H9 (cell line): Measurements from ENCODE around the gene COG2. TPM values are rescaled to one million over a fixed set of nuclear protein-coding genes. Genes with fewer than 3 reads are reported as not detected.

Experiments
- DNase-seq: peaks from one replicate; pipeline ENCODE4 v3.0.0-alpha.2; 2017
- H2AFZ ChIP-seq: one replicate; pipeline ENCODE4 v1.6.1; 2013; ENCODE audit warnings: mild to moderate bottlenecking, low read length, control low read depth, moderate library complexity
- H2AK5ac ChIP-seq: 2 replicates; pipeline ENCODE4 v1.6.1; 2013; ENCODE audit warnings: low read length, control low read depth, mixed read lengths; ENCODE audit not compliant: insufficient read length
- H2BK120ac ChIP-seq: one replicate; pipeline ENCODE4 v1.6.1; 2013; ENCODE audit warnings: low read depth, mild to moderate bottlenecking, low read length, control low read depth, inconsistent platforms; ENCODE audit not compliant: poor library complexity, severe bottlenecking
- H2BK12ac ChIP-seq: 2 replicates; pipeline ENCODE4 v1.6.1; 2013; ENCODE audit warnings: low read length, control low read depth, mixed read lengths, low read depth; ENCODE audit not compliant: insufficient read length
- H2BK15ac ChIP-seq: 2 replicates; pipeline ENCODE4 v1.6.1; 2013; ENCODE audit warnings: low read depth, low read length, control low read depth
- H2BK20ac ChIP-seq: one replicate; pipeline ENCODE4 v1.6.1; 2013; ENCODE audit warnings: low read depth, mild to moderate bottlenecking, low read length, control low read depth, inconsistent platforms; ENCODE audit not compliant: poor library complexity, severe bottlenecking
- H2BK5ac ChIP-seq: 2 replicates; pipeline ENCODE4 v1.6.1; 2013; ENCODE audit warnings: low read length, control low read depth, mixed read lengths; ENCODE audit not compliant: insufficient read length
- H3K14ac ChIP-seq: 2 replicates; pipeline ENCODE4 v1.6.1; 2013; ENCODE audit warnings: low read length, control low read depth; ENCODE audit not compliant: insufficient read depth
- H3K18ac ChIP-seq: 2 replicates; pipeline ENCODE4 v1.6.1; 2013; ENCODE audit warnings: low read depth, mild to moderate bottlenecking, mixed read lengths, low read length, control low read depth; ENCODE audit not compliant: insufficient read length
- H3K23ac ChIP-seq: 2 replicates; pipeline ENCODE4 v1.6.1; 2013; ENCODE audit warnings: low read length, control low read depth, mixed read lengths, low read depth; ENCODE audit not compliant: insufficient read length
- H3K23me2 ChIP-seq: 2 replicates; pipeline ENCODE4 v1.6.1; 2013; ENCODE audit warnings: low read depth, mild to moderate bottlenecking, mixed read lengths, low read length, control low read depth; ENCODE audit not compliant: insufficient read length, poor library complexity, severe bottlenecking
- H3K27ac ChIP-seq: 2 replicates; pipeline ENCODE4 v1.5.1; 2013; ENCODE audit warnings: low read length, control low read depth, mixed read lengths, low read depth; ENCODE audit not compliant: insufficient read length
- H3K27me3 ChIP-seq: 2 replicates; pipeline ENCODE4 v1.6.1; 2013; ENCODE audit warnings: low read length, control low read depth, inconsistent platforms; ENCODE audit not compliant: insufficient read depth
- H3K4ac ChIP-seq: 2 replicates; pipeline ENCODE4 v1.6.1; 2013; ENCODE audit warnings: low read depth, mild to moderate bottlenecking, control low read depth, inconsistent platforms, low read length, moderate library complexity
- H3K4me1 ChIP-seq: 2 replicates; pipeline ENCODE4 v1.6.1; 2013; ENCODE audit warnings: low read length, control low read depth, inconsistent platforms; ENCODE audit not compliant: insufficient read depth
- H3K4me2 ChIP-seq: 2 replicates; pipeline ENCODE4 v1.6.1; 2013; ENCODE audit warnings: low read length, control low read depth, mixed read lengths; ENCODE audit not compliant: insufficient read length, insufficient read depth
- H3K56ac ChIP-seq: 2 replicates; pipeline ENCODE4 v1.6.1; 2013; ENCODE audit warnings: low read depth, mild to moderate bottlenecking, mixed read lengths, low read length, control low read depth; ENCODE audit not compliant: insufficient read length
- H3K79me1 ChIP-seq: 2 replicates; pipeline ENCODE4 v1.6.1; 2013; ENCODE audit warnings: low read depth, mild to moderate bottlenecking, moderate library complexity, low read length, control low read depth, inconsistent platforms; ENCODE audit not compliant: insufficient read depth, poor library complexity, severe bottlenecking
- H3K79me2 ChIP-seq: 2 replicates; pipeline ENCODE4 v1.6.1; 2013; ENCODE audit warnings: low read length, control low read depth, inconsistent platforms; ENCODE audit not compliant: insufficient read depth
- H3K9ac ChIP-seq: 2 replicates; pipeline ENCODE4 v1.6.1; 2013; ENCODE audit warnings: low read length, control low read depth, mixed read lengths; ENCODE audit not compliant: insufficient read length; ENCODE audit errors: extremely low read depth
- H3K9me3 ChIP-seq: one replicate; pipeline ENCODE4 v1.6.1; 2013; ENCODE audit warnings: low read depth, low read length, inconsistent platforms; ENCODE audit not compliant: control insufficient read depth
- H3T11ph ChIP-seq: one replicate; pipeline ENCODE4 v1.6.1; 2013; ENCODE audit warnings: mild to moderate bottlenecking, low read length, control low read depth, inconsistent platforms
- H4K20me1 ChIP-seq: one replicate; pipeline ENCODE4 v1.6.1; 2013; ENCODE audit not compliant: control insufficient read depth, insufficient read length, insufficient read depth
- H4K5ac ChIP-seq: 2 replicates; pipeline ENCODE4 v1.6.1; 2013; ENCODE audit warnings: low read depth, mild to moderate bottlenecking, mixed read lengths, low read length, control low read depth; ENCODE audit not compliant: insufficient read length
- H4K8ac ChIP-seq: replicated peaks from 2 replicates; pipeline ENCODE4 v1.6.1; 2013; ENCODE audit warnings: low read length, control low read depth, mixed read lengths, low read depth; ENCODE audit not compliant: insufficient read length
- H4K91ac ChIP-seq: 2 replicates; pipeline ENCODE4 v1.6.1; 2013; ENCODE audit warnings: low read depth, mild to moderate bottlenecking, moderate library complexity, mixed read lengths, low read length, control low read depth; ENCODE audit not compliant: insufficient read length
- H3K27ac Mint-ChIP-seq, 3 experiments: 2 replicates in 2 of 3; 3 replicates in 1 of 3; pipeline ENCODE4 v1.8.0; 2020 to 2021; ENCODE audit warnings: mixed read lengths in 3 of 3, mild to moderate bottlenecking in 1 of 3, moderate library complexity in 1 of 3
- H3K27me3 Mint-ChIP-seq: 2 replicates; pipeline ENCODE4 v1.8.0; 2021; ENCODE audit warnings: low read depth, mild to moderate bottlenecking, moderate library complexity, mixed read lengths
- H3K36me3 Mint-ChIP-seq, 3 experiments: 2 replicates in 2 of 3; 3 replicates in 1 of 3; pipeline ENCODE4 v1.8.0; 2020 to 2021; ENCODE audit warnings: low read depth in 3 of 3, mixed read lengths in 3 of 3; ENCODE audit not compliant: insufficient read depth in 1 of 3
- H3K4me1 Mint-ChIP-seq, 2 experiments: 2 replicates each; pipeline ENCODE4 v1.8.0; 2020; ENCODE audit warnings: mixed read lengths in 2 of 2
- H3K4me3 Mint-ChIP-seq, 2 experiments: 2 replicates in 1 of 2; 3 replicates in 1 of 2; pipeline ENCODE4 v1.8.0; 2020 to 2021; ENCODE audit warnings: mild to moderate bottlenecking in 2 of 2, mixed read lengths in 2 of 2, moderate library complexity in 1 of 2
- H3K9me3 Mint-ChIP-seq, 2 experiments: 2 replicates in 1 of 2; 3 replicates in 1 of 2; pipeline ENCODE4 v1.8.0; 2020; ENCODE audit warnings: mild to moderate bottlenecking in 2 of 2, mixed read lengths in 2 of 2, moderate library complexity in 1 of 2
- WGBS: extraction: QIAGEN DNeasy Blood & Tissue Kit; methylation state at CpG from one replicate; pipeline ENCODE4 v1.1.7; 2013; ENCODE audit warnings: missing lambda C conversion rate, low lambda C conversion rate, mixed read lengths; ENCODE audit not compliant: insufficient read length; ENCODE audit errors: extremely low coverage; 5-methylcytosine and 5-hydroxymethylcytosine counted together
- total RNA-seq: library from RNA; stranded (reverse); gene quantifications from 2 replicates; pipeline ENCODE4 v1.2.1, GENCODE V29; 2021
- TF ChIP-seq, protein P1 (sequence below): fragments of 200-600 bp; sonication (generic); conservative IDR thresholded peaks from 3 replicates; pipeline ENCODE4 v1.8.0; 2021; ENCODE audit warnings: antibody characterized with exemption, mild to moderate bottlenecking

The COG2 gene
- total RNA-seq, 1 experiment from 2014 or later, result 42.2 TPM

DNA sequence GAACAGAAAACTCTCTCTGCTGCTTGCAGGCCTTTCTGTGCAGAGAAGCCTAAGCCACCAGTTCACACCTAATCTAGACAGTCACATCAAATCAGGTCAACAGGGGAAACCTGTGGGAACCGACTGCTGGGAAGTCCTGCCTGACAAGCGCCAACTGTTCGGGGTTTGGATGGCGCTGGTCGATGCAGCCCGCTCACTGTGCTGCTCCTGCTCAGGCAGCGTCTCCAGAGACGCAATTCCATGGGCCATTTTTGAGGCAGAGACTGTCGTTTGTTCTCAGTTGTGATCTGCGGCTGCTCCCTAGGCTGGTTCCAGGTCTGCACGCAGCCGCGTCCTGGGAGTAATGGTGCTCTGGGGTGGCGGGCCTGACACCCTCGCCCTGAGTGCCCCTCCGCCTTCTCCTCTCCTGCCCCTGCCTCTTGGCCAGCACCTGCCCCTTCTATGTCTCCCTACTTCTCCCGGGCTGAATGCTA, 70.2 kb downstream of the COG2 start:
- no peak overlapping the region for H3K14ac ChIP-seq
- no peak overlapping the region for H2BK15ac ChIP-seq
- no peak overlapping the region for H2BK20ac ChIP-seq
- H3K27ac ChIP-seq, result no peak overlapping the region
- Mint-ChIP-seq H3K9me3 (peaks cover 0 to 3% of the 10 kb centered on the region in 2 experiments; a peak in 1 of 5 replicates), H3K27me3 (peaks cover 16% of the 10 kb centered on the region), H3K36me3 (no peaks in the 10 kb centered on the region), H3K4me3 (no peak overlapping the region), H3K4me1 (peaks cover 13 to 20% of the 10 kb centered on the region in 2 experiments), H3K27ac (peak overlapping the region in 1 of 3 experiments; percentile 27; a peak in 1 of 7 replicates)
- no peaks in the 10 kb centered on the region for H3K23me2 ChIP-seq
- no peaks in the 10 kb centered on the region for H3K9me3 ChIP-seq
- no peak overlapping the region for H3K23ac ChIP-seq
- H4K8ac ChIP-seq, result no peak overlapping the region
- no peaks in the 10 kb centered on the region for H3K79me2 ChIP-seq
- H2BK5ac ChIP-seq, result no peak overlapping the region
- no peak overlapping the region for H3K4ac ChIP-seq
- H2AK5ac ChIP-seq, result no peak overlapping the region
- no peaks in the 10 kb centered on the region for H4K20me1 ChIP-seq
- no CpG with 5 or more reads among the region's 17 CpGs for WGBS
- no peak overlapping the region for H4K5ac ChIP-seq
- H3K27me3 ChIP-seq, result no peaks in the 10 kb centered on the region
- H2AFZ ChIP-seq, result no peak overlapping the region
- TF ChIP-seq, protein P1, sequence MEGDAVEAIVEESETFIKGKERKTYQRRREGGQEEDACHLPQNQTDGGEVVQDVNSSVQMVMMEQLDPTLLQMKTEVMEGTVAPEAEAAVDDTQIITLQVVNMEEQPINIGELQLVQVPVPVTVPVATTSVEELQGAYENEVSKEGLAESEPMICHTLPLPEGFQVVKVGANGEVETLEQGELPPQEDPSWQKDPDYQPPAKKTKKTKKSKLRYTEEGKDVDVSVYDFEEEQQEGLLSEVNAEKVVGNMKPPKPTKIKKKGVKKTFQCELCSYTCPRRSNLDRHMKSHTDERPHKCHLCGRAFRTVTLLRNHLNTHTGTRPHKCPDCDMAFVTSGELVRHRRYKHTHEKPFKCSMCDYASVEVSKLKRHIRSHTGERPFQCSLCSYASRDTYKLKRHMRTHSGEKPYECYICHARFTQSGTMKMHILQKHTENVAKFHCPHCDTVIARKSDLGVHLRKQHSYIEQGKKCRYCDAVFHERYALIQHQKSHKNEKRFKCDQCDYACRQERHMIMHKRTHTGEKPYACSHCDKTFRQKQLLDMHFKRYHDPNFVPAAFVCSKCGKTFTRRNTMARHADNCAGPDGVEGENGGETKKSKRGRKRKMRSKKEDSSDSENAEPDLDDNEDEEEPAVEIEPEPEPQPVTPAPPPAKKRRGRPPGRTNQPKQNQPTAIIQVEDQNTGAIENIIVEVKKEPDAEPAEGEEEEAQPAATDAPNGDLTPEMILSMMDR, result no peak
- H4K91ac ChIP-seq, result no peak overlapping the region
- no peak overlapping the region for H2BK120ac ChIP-seq
- H3K56ac ChIP-seq, result no peak overlapping the region
- DNase-seq, result no peak
- H3K18ac ChIP-seq, result no peak overlapping the region
- H3K4me1 ChIP-seq, result no peaks in the 10 kb centered on the region
- H3K4me2 ChIP-seq, result no peak overlapping the region
- no peak overlapping the region for H3T11ph ChIP-seq
- no peaks in the 10 kb centered on the region for H3K79me1 ChIP-seq
- H3K9ac ChIP-seq, result no peak overlapping the region
- H2BK12ac ChIP-seq, result no peak overlapping the region
